Activated T-helper 1 cell treated with anti-CD3 and anti-CD28 coated beads, Interleukin-2, amount 50 U/mL, for 16 hours (primary cell): Measurements from ENCODE around the gene CXCR6.
A peak's percentile ranks its signal among the peaks of the same experiment; 100 is the strongest.
"Not testable (repeated sequence)": the region's sequence is repeated elsewhere in the genome, so short reads cannot be mapped to it uniquely, and the experiment has no call there.

ENCODE experiments used
- DNase-seq, 2 donors: peaks; one replicate each; pipeline ENCODE4 v3.0.0-alpha.2; 2020; ENCODE audit warnings: low read depth in 1 of 2, low spot score in 1 of 2

CXCR6 gene

GRCh38 chr3:45986303-45986982 is 43.2 kb downstream of the CXCR6 start:
- no peak for DNase-seq

- no peak for DNase-seq
Measured at GRCh38 chr3:45987368-45988291, 44.4 kb downstream of the CXCR6 start.

- DNase-seq: no peak
Measured at GRCh38 chr3:45988362-45988761, 45.1 kb downstream of the CXCR6 start.

GRCh38 chr3:45988804-45989203 is 45.5 kb downstream of the CXCR6 start:
- DNase-seq: no peak

- no peak for DNase-seq
Measured at GRCh38 chr3:45990181-45990580, 46.9 kb downstream of the CXCR6 start.

GRCh38 chr3:45991341-45991740 is 48.1 kb downstream of the CXCR6 start:
- DNase-seq: no peak

- DNase-seq: no peak
Measured at GRCh38 chr3:45992133-45992729, 49.0 kb downstream of the CXCR6 start.

- DNase-seq: no peak
Measured at GRCh38 chr3:45992821-45993221, 49.6 kb downstream of the CXCR6 start.

GRCh38 chr3:45993421-45994027 is 50.3 kb downstream of the CXCR6 start:
- DNase-seq: no peak

- DNase-seq: peak in 1 of 2 donors; percentile 26
Measured at GRCh38 chr3:45994419-45995235, 51.4 kb downstream of the CXCR6 start.

- peak; percentile 75 to 76 for DNase-seq
Measured at GRCh38 chr3:45995236-45996192, 52.2 kb downstream of the CXCR6 start, which contains the start of gene FYCO1. Gene FYCO1 (minus strand): TSS chr3:45995824. CDS start chr3:45984910, 10,914 bp downstream.

GRCh38 chr3:45997499-45997898 is 54.2 kb downstream of the CXCR6 start:
- not testable (repeated sequence) for DNase-seq

- DNase-seq: no peak
Measured at GRCh38 chr3:45997942-45998341, 54.7 kb downstream of the CXCR6 start.
